PC-9 (cell line): Measurements from ENCODE around the gene TRIM34. TPM values are rescaled to one million over a fixed set of nuclear protein-coding genes. Genes with fewer than 3 reads are reported as not detected.
A peak's percentile ranks its signal among the peaks of the same experiment; 100 is the strongest.

Source experiments
- BruUV-seq: library from RNA; stranded (reverse); fragments of 400-500 nt; replicated peaks from 2 replicates; lab custom pipeline; 2021; lab: Mats Ljungman, UMichigan
- CTCF ChIA-PET: fragments of 300-600 bp; sonication (Branson Sonifier 250); formaldehyde crosslinking; loops from one replicate; lab custom pipeline; 2022; ENCODE audit warnings: antibody characterized with exemption; lab: Charles Lee
- POLR2A ChIA-PET: fragments of 300-600 bp; sonication (Branson Sonifier 250); formaldehyde crosslinking; loops from one replicate; lab custom pipeline; 2022; ENCODE audit warnings: antibody characterized with exemption; ENCODE audit not compliant: unreplicated experiment; lab: Charles Lee
- DNase-seq, 2 experiments: peaks; one replicate each; pipeline versions ENCODE4 v3.0.0 to v3.0.0-alpha.2; 2015 to 2022; ENCODE audit warnings: mixed read lengths in 1 of 2
- H2AFZ ChIP-seq: fragments of 200-600 bp; sonication (generic); 2 replicates; pipeline ENCODE4 v1.8.1; 2017; ENCODE audit warnings: antibody characterized with exemption
- H3F3A ChIP-seq: fragments of 200-600 bp; sonication (generic); 2 replicates; pipeline ENCODE4 v1.8.1; 2017; ENCODE audit warnings: antibody characterized with exemption, mild to moderate bottlenecking, low read depth; ENCODE audit not compliant: insufficient read depth
- H3K27ac ChIP-seq: fragments of 200-600 bp; sonication (generic); 2 replicates; pipeline ENCODE4 v1.6.1; 2016; ENCODE audit warnings: mixed run types
- H3K27me3 ChIP-seq: fragments of 200-600 bp; sonication (generic); 2 replicates; pipeline ENCODE4 v1.6.1; 2016; ENCODE audit warnings: low read depth, mixed run types; ENCODE audit not compliant: insufficient read depth
- H3K36me3 ChIP-seq: fragments of 200-600 bp; sonication (generic); 2 replicates; pipeline ENCODE4 v1.6.1; 2016; ENCODE audit warnings: low read depth, mixed run types
- H3K4me1 ChIP-seq: fragments of 200-600 bp; sonication (generic); replicated peaks from 2 replicates; pipeline ENCODE4 v1.6.1; 2016; ENCODE audit warnings: mixed run types; ENCODE audit not compliant: insufficient read depth
- H3K4me2 ChIP-seq: fragments of 200-600 bp; sonication (generic); 2 replicates; pipeline ENCODE4 v1.6.1; 2017; ENCODE audit warnings: mixed run types
- H3K4me3 ChIP-seq: fragments of 200-600 bp; sonication (generic); 2 replicates; pipeline ENCODE4 v1.6.1; 2016; ENCODE audit warnings: mixed run types
- H3K79me2 ChIP-seq: fragments of 200-600 bp; sonication (generic); 2 replicates; pipeline ENCODE4 v1.6.1; 2017; ENCODE audit warnings: low read depth, mixed run types
- H3K9me2 ChIP-seq: fragments of 200-600 bp; sonication (generic); 2 replicates; pipeline ENCODE4 v1.8.1; 2017; ENCODE audit warnings: mild to moderate bottlenecking; ENCODE audit not compliant: insufficient read depth
- H3K9me3 ChIP-seq: fragments of 200-600 bp; sonication (generic); 2 replicates; pipeline ENCODE4 v1.8.1; 2016; ENCODE audit warnings: low read depth; ENCODE audit not compliant: insufficient read depth
- H4K20me1 ChIP-seq: fragments of 200-600 bp; sonication (generic); 2 replicates; pipeline ENCODE4 v1.8.1; 2017; ENCODE audit not compliant: insufficient read depth
- EZH2 ChIP-seq: fragments of 200-600 bp; sonication (generic); IDR thresholded peaks from 2 replicates; pipeline ENCODE4 v1.8.0; 2017; ENCODE audit warnings: antibody characterized with exemption, low read depth
- intact Hi-C: fragments of 100-400 bp; cut with micrococcal nuclease; formaldehyde crosslinking; loops from one replicate; pipeline ENCODE4 v1.10.0; 2022; ENCODE audit not compliant: unreplicated experiment
- total RNA-seq: library from RNA; stranded (reverse); gene quantifications from 2 replicates; pipeline ENCODE4 v1.2.3, GENCODE V29; 2021
- TF ChIP-seq, protein P1 (sequence below): fragments of 200-600 bp; sonication (generic); conservative IDR thresholded peaks from 2 replicates; pipeline ENCODE4 v1.6.1; 2017; ENCODE audit warnings: mixed run types, antibody characterized with exemption, mild to moderate bottlenecking, moderate library complexity

Gene TRIM34
- total RNA-seq, 1 experiment from 2014 or later, result 7.5 TPM

DNA sequence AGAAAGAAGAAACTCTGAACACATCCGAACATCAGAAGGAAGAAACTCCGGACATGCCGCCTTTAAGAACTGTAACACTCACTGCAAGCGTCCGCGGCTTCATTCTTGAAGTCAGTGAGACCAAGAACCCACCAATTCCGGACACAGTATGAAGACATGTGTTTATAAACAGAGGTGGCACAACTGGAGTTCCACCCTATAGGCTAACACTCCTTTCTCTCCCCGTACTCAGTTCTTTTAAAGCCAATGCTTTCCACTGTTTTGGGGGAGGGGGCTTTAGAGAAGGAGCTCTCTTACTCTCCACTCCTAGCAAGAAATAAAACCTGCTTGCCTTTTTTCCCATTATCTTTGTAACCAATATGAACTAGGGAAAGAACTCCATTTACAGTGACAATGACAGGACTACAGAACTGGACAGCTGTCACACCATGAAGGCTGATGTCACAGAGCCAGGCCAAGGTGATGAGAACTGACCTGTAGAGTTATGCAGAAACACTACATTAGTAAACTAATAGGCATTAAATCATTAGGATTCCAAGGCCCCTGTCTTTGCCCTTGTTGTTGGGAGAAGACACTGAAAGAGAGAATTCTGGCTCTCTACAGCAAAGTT, 59.3 kb downstream of the TRIM34 start:
- no peak for DNase-seq
- H3K4me3 ChIP-seq, result peak overlapping the region; percentile 61
- H3K4me1 ChIP-seq, result peaks cover 14% of the 10 kb centered on the region
- intact Hi-C loops, result loop anchor here (1.0 to 2.0 kb wide), 2 partner anchors 63 to 87 kb away; partner anchors contain the start of gene TRIM6
- H3K27me3 ChIP-seq, result no peaks in the 10 kb centered on the region
- H3K4me2 ChIP-seq, result peak overlapping the region; percentile 97
- POLR2A ChIA-PET, result interaction anchor here (0.9 kb wide), 1 partner anchor 477 kb away, joined by 3 read pairs; no protein-coding TSS in a partner anchor
- H3K79me2 ChIP-seq, result peaks cover 15% of the 10 kb centered on the region; the same call in 1 of the 2 replicates
- no peaks in the 10 kb centered on the region for H3K36me3 ChIP-seq
- H4K20me1 ChIP-seq, result no peaks in the 10 kb centered on the region
- TSS peak; percentile 99 for BruUV-seq
- no peaks in the 10 kb centered on the region for H3K9me2 ChIP-seq
- no peaks in the 10 kb centered on the region for H3K9me3 ChIP-seq
- TF ChIP-seq, protein P1, sequence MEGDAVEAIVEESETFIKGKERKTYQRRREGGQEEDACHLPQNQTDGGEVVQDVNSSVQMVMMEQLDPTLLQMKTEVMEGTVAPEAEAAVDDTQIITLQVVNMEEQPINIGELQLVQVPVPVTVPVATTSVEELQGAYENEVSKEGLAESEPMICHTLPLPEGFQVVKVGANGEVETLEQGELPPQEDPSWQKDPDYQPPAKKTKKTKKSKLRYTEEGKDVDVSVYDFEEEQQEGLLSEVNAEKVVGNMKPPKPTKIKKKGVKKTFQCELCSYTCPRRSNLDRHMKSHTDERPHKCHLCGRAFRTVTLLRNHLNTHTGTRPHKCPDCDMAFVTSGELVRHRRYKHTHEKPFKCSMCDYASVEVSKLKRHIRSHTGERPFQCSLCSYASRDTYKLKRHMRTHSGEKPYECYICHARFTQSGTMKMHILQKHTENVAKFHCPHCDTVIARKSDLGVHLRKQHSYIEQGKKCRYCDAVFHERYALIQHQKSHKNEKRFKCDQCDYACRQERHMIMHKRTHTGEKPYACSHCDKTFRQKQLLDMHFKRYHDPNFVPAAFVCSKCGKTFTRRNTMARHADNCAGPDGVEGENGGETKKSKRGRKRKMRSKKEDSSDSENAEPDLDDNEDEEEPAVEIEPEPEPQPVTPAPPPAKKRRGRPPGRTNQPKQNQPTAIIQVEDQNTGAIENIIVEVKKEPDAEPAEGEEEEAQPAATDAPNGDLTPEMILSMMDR, result no peak
- TF ChIP-seq EZH2, result no peak
- H3K27ac ChIP-seq, result peak overlapping the region; percentile 93
- CTCF ChIA-PET, result no interaction called here
- peaks cover 16% of the 10 kb centered on the region; the same call in 1 of the 2 replicates for H3F3A ChIP-seq
- peak overlapping the region; percentile 63; the same call in 1 of the 2 replicates for H2AFZ ChIP-seq

DNA sequence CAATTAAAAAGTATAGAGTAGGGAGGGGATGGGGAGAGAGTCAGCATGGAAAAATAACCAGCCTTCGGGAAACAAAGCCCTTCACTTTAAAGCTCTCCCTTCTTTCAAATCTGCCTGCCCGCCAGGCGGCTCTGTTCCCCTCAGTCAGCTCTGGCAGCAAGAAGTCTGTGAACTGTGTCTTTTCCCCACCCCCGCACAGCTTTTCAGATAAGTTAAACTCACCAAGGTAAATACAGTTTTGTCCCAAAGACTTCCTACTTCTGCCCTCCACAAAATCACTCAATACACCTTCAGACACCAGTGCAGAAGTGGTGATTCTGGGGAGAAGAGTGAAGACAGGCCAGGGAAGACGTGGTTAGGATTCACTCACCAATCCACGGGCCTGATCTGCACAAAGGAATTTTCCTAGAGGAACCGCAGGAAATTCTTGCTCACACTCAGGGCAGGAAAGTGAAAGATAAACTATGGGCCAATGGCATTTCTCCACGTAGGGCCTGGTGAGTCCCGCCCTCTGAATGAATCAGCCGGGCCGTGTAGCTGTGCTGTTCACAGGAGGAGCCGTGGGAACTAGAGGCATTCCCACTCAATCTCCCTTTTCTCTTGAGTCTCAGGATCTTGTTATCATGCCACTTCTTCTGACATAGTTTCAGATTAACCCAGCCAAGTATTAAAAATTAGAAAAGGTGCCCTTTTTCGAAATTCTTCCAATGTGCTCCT, 60.0 kb downstream of the TRIM34 start, which contains the start of gene TRIM5:
Gene TRIM5, minus strand, starts transcription at position 429 of the 717 bp plus-strand sequence. CDS start 4,897 bp downstream, outside the sequence.
- TF ChIP-seq EZH2, result no peak
- TF ChIP-seq, protein P1, result peak; percentile 49; the same call in 1 of the 2 replicates
- Histone ChIP-seq H4K20me1 (no peaks in the 10 kb centered on the region), H3K9me3 (no peaks in the 10 kb centered on the region), H3K4me2 (peak within 1 kb of the TSS; percentile 97), H3K36me3 (no peaks in the 10 kb centered on the region), H2AFZ (peak within 1 kb of the TSS; percentile 63), H3K27ac (peak within 1 kb of the TSS; percentile 93), H3K4me3 (peak within 1 kb of the TSS; percentile 61), H3K27me3 (no peaks in the 10 kb centered on the region), H3F3A (peaks cover 16% of the 10 kb centered on the region; the same call in 1 of the 2 replicates), H3K9me2 (no peaks in the 10 kb centered on the region), H3K79me2 (peaks cover 15% of the 10 kb centered on the region; the same call in 1 of the 2 replicates), H3K4me1 (peaks cover 14% of the 10 kb centered on the region)
- intact Hi-C loops, result loop anchor here (1.0 to 2.0 kb wide), 2 partner anchors 64 to 88 kb away; partner anchors contain the start of gene TRIM6
- DNase-seq, result peak; percentile 66 to 89
- BruUV-seq, result TSS peak; percentile 73
- POLR2A ChIA-PET, result interaction anchor here (0.6 to 0.9 kb wide), 3 partner anchors 60 to 477 kb away, joined by 3 to 7 read pairs (median 3); partner anchors contain the start of gene TRIM34
- CTCF ChIA-PET, result no interaction called here

DNA sequence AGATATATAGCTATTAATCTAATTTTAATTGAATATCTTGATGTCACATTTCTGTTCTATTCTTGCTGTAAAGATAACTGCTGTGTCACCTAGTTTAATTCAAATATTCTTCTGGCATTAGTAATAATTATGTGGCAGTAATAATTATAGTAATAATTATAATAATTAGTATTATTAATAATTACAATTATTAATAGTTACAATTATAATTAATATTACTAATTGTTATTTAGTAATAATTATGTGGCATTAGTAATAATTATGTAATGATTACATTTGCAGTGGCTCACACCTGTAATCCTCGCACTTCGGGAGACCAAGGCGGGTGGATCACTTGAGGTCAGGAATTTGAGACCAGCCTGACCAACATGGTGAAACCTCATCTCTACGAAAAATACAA, 61.6 kb downstream of the TRIM34 start:
- intact Hi-C loops, result no loop called here
- H3K79me2 ChIP-seq, result peaks cover 15% of the 10 kb centered on the region; the same call in 1 of the 2 replicates
- H3K27me3 ChIP-seq, result no peaks in the 10 kb centered on the region
- no peaks in the 10 kb centered on the region for H3K36me3 ChIP-seq
- ChIA-PET CTCF (no interaction called here), POLR2A (no interaction called here)
- TF ChIP-seq, protein P1, result no peak
- TF ChIP-seq EZH2, result no peak
- H3K4me3 ChIP-seq, result no peak overlapping the region
- H3K4me1 ChIP-seq, result peaks cover 14% of the 10 kb centered on the region
- no peak for DNase-seq
- no peak overlapping the region for H3K27ac ChIP-seq
- no peaks in the 10 kb centered on the region for H3K9me3 ChIP-seq
- H2AFZ ChIP-seq, result no peak overlapping the region
- no peak overlapping the region for H3K4me2 ChIP-seq
- H3K9me2 ChIP-seq, result no peaks in the 10 kb centered on the region
- H3F3A ChIP-seq, result peaks cover 16% of the 10 kb centered on the region; the same call in 1 of the 2 replicates
- H4K20me1 ChIP-seq, result no peaks in the 10 kb centered on the region
- no TSS peak for BruUV-seq
